GM12878 (cell line): Measurements from ENCODE around the gene ASH1L. TPM values are rescaled to one million over a fixed set of nuclear protein-coding genes. Genes with fewer than 3 reads are reported as not detected.
A peak's percentile ranks its signal among the peaks of the same experiment; 100 is the strongest.
"Not testable (repeated sequence)": the region's sequence is repeated elsewhere in the genome, so short reads cannot be mapped to it uniquely, and the experiment has no call there.

Source experiments
- ATAC-seq: fragments of 200-7000 bp; cut with Tn5 transposase; 3 replicates; pipeline ENCODE4 v1.9.1; 2020; ENCODE audit warnings: mild to moderate bottlenecking, moderate library complexity
- BruUV-seq: library from RNA; stranded (reverse); fragments of 400-500 nt; replicated peaks from 2 replicates; lab custom pipeline; 2021; lab: Mats Ljungman, UMichigan
- CTCF ChIA-PET: fragments of 300-600 bp; sonication (Branson Sonifier 250); formaldehyde crosslinking; extraction: SDS; loops from one replicate; lab custom pipeline; 2021; ENCODE audit warnings: inconsistent platforms; lab: Yijun Ruan, JAX
- POLR2A ChIA-PET: fragments of 350-600 bp; formaldehyde crosslinking; extraction: SDS; loops from one replicate; lab custom pipeline; 2021; ENCODE audit warnings: inconsistent platforms; lab: Charles Lee
- RAD21 ChIA-PET: fragments of 300-600 bp; sonication (Branson Sonifier 250); formaldehyde crosslinking; loops from one replicate; lab custom pipeline; 2023; ENCODE audit warnings: antibody characterized with exemption; ENCODE audit not compliant: unreplicated experiment; lab: Charles Lee
- SMC1A ChIA-PET: fragments of 300-600 bp; sonication (Branson Sonifier 250); formaldehyde crosslinking; loops from one replicate; lab custom pipeline; 2023; ENCODE audit not compliant: unreplicated experiment, uncharacterized antibody; lab: Charles Lee
- DNase-seq: peaks from one replicate; pipeline ENCODE4 v3.0.0-alpha.2; 2011; ENCODE audit warnings: low read depth, low spot score
- FAIRE-seq: peaks from 3 replicates; lab custom pipeline; 2011; peaks lifted over from hg19 to GRCh38; lab: Jason Lieb, UNC
- H2AFZ ChIP-seq: 2 replicates; pipeline ENCODE4 v1.6.0; 2011; ENCODE audit warnings: low read depth, low read length, control low read depth; ENCODE audit not compliant: control insufficient read depth
- H3K27ac ChIP-seq: 2 replicates; pipeline ENCODE4 v1.5.1; 2011; ENCODE audit warnings: control low read depth; ENCODE audit not compliant: control insufficient read depth, insufficient read depth
- H3K27me3 ChIP-seq, 2 experiments: replicated peaks in 1 of 2; 2 replicates each; pipeline versions ENCODE4 v1.6.0 to v1.6.1; 2011; ENCODE audit warnings: low read length in 1 of 2; ENCODE audit not compliant: control insufficient read depth in 2 of 2, insufficient read depth in 2 of 2
- H3K36me3 ChIP-seq, 2 experiments: 2 replicates each; pipeline ENCODE4 v1.5.1; 2011; ENCODE audit warnings: low read length in 1 of 2; ENCODE audit not compliant: control insufficient read depth in 2 of 2, insufficient read depth in 2 of 2
- H3K4me1 ChIP-seq: 2 replicates; pipeline ENCODE4 v1.6.1; 2011; ENCODE audit warnings: mild to moderate bottlenecking, low read length, moderate library complexity, mixed read lengths; ENCODE audit not compliant: control insufficient read depth, insufficient read depth
- H3K4me2 ChIP-seq: 2 replicates; pipeline ENCODE4 v1.6.0; 2011; ENCODE audit warnings: control low read depth; ENCODE audit not compliant: control insufficient read depth, insufficient read depth
- H3K4me3 ChIP-seq: fragments of 200-600 bp; sonication (generic); 2 replicates; pipeline ENCODE4 v1.5.1; 2016
- H3K79me2 ChIP-seq: 2 replicates; pipeline ENCODE4 v1.6.0; 2011; ENCODE audit warnings: low read length; ENCODE audit not compliant: control insufficient read depth, insufficient read depth
- H3K9ac ChIP-seq: 2 replicates; pipeline ENCODE4 v1.8.0; 2011; ENCODE audit warnings: low read length, control low read depth, mixed read lengths; ENCODE audit not compliant: control insufficient read depth, insufficient read depth
- H3K9me3 ChIP-seq: replicated peaks from 3 replicates; pipeline ENCODE4 v1.5.1; 2011; ENCODE audit warnings: mild to moderate bottlenecking, low read length; ENCODE audit not compliant: control insufficient read depth, insufficient read depth
- H4K20me1 ChIP-seq: 2 replicates; pipeline ENCODE4 v1.6.0; 2011; ENCODE audit not compliant: control insufficient read depth, insufficient read depth
- KLF5 ChIP-seq: fragments of 450-650 bp; IDR thresholded peaks from 2 replicates; pipeline ENCODE4 v1.6.1; 2014; ENCODE audit warnings: mild to moderate bottlenecking; ENCODE audit not compliant: partially characterized antibody
- MYB ChIP-seq: fragments of 150-350 bp; IDR thresholded peaks from 2 replicates; pipeline ENCODE4 v1.6.1; 2014; ENCODE audit warnings: mild to moderate bottlenecking, low read depth, low read length, borderline replicate concordance
- SPI1 ChIP-seq: IDR thresholded peaks from 2 replicates; pipeline ENCODE4 v1.6.1; 2011; ENCODE audit warnings: low read depth, mild to moderate bottlenecking, low read length, moderate library complexity, borderline replicate concordance; ENCODE audit not compliant: insufficient read depth
- WGBS: methylation state at CpG from one replicate; pipeline ENCODE4 v1.1.6; 2016; ENCODE audit warnings: low lambda C conversion rate; ENCODE audit not compliant: insufficient replicate concordance, insufficient coverage; ENCODE audit errors: missing lambda C conversion rate; 5-methylcytosine and 5-hydroxymethylcytosine counted together
- in situ Hi-C: fragments of 300-500 bp; cut with MboI; formaldehyde crosslinking; loops from 9 replicates; pipeline ENCODE4 v1.14.3; 2018; ENCODE audit warnings: mixed read lengths
- intact Hi-C: fragments of 100-400 bp; cut with micrococcal nuclease; formaldehyde crosslinking; loops from one replicate; pipeline ENCODE4 v1.14.2; 2022; ENCODE audit not compliant: unreplicated experiment
- polyA plus RNA-seq, 11 experiments: library from polyadenylated mRNA; depleted of rRNA in 4 of 11; unstranded in 6 of 11; stranded (reverse) in 5 of 11; fragments of >200 nt; fragmentation: Nextera tagmentation in 4 of 11; fragmentation: Illumina TruSeq in 1 of 11; extraction: Ambion mirVana in 4 of 11; extraction: Trizol in 1 of 11; gene quantifications; 1 replicate in 1 of 11; 2 replicates in 10 of 11; pipeline versions ENCODE4 v1.2.1 to v1.2.3, GENCODE V29; 2011 to 2016; ENCODE audit warnings: inconsistent platforms in 2 of 11, missing spikeins in 2 of 11, low read depth in 1 of 11
- total RNA-seq, 4 experiments: library from RNA; depleted of rRNA in 3 of 4; stranded (reverse); fragments of >200 nt in 3 of 4; fragmentation: Illumina TruSeq in 1 of 4; extraction: Trizol in 1 of 4; gene quantifications; 2 replicates each; pipeline versions ENCODE4 v1.2.1 to v1.2.3, GENCODE V29; 2013 to 2021

The ASH1L gene
- total and polyA plus RNA-seq, 10 of the 15 experiments (the other 5 are each of a cell fraction or from before 2014, with no cell fraction given), result 1.7 to 23.9 (median 16.6) TPM

GRCh38 chr1:155507945-155508344 is 54.7 kb downstream of the ASH1L start:
- ChIA-PET SMC1A (no interaction called here), CTCF (no interaction called here), RAD21 (interaction anchor here (0.7 kb wide), 2 partner anchors 23 to 50 kb away, joined by 3 read pairs; no protein-coding TSS in a partner anchor), POLR2A (no interaction called here)
- no peak overlapping the region; the same call in 1 of the 2 replicates for H3K4me2 ChIP-seq
- H3K27me3 ChIP-seq, result no peaks in the 10 kb centered on the region
- TF ChIP-seq MYB (no peak), KLF5 (no peak), SPI1 (no peak)
- no peaks in the 10 kb centered on the region; the same call in 1 of the 2 replicates for H4K20me1 ChIP-seq
- no peaks in the 10 kb centered on the region for H3K9me3 ChIP-seq
- no peak overlapping the region for H2AFZ ChIP-seq
- peaks cover 2 to 9% of the 10 kb centered on the region in 2 experiments; a peak in 2 of 4 replicates for H3K36me3 ChIP-seq
- peaks cover 11% of the 10 kb centered on the region; the same call in 1 of the 2 replicates for H3K4me1 ChIP-seq
- H3K79me2 ChIP-seq, result peaks cover 77% of the 10 kb centered on the region
- peak; percentile 62; the same call in 2 of the 3 replicates for ATAC-seq
- no peak overlapping the region for H3K9ac ChIP-seq
- FAIRE-seq, result peak; percentile 13
- intact Hi-C loops (no loop called here), in situ Hi-C loops (no loop called here)
- DNase-seq, result no peak
- H3K27ac ChIP-seq, result no peak overlapping the region
- no TSS peak for BruUV-seq
- 48% methylated on average over 2 of the region's 2 CpGs for WGBS
- no peak overlapping the region for H3K4me3 ChIP-seq

DNA sequence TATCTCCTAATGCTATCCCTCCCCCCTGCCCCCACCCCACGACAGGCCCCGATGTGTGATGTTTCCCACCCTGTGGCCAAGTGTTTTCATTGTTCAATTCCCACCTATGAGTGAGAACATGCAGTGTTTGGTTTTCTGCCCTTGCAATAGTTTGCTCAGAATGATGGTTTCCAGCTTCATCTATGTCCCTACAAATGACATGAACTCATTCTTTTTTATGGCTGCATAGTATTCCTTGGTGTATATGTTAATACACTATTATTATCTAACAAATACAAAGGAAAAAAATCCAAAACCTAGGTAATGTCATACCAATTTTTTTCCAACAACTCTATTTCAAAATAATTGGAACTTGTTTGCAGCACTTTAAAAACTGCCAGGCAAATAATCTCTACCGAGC is 56.6 kb downstream of the ASH1L start:
- H3K27ac ChIP-seq, H3K9me3 ChIP-seq, FAIRE-seq, in situ Hi-C loops, CTCF ChIA-PET, H2AFZ ChIP-seq, H3K27me3 ChIP-seq, H3K9ac ChIP-seq, DNase-seq, SMC1A ChIA-PET, H3K4me3 ChIP-seq, BruUV-seq, H3K36me3 ChIP-seq, RAD21 ChIA-PET, POLR2A ChIA-PET, H4K20me1 ChIP-seq, H3K4me2 ChIP-seq, ATAC-seq: not testable (repeated sequence)
- WGBS, result 100% methylated on average over 1 of the region's 3 CpGs
- H3K79me2 ChIP-seq, result peaks cover 76% of the 10 kb centered on the region
- intact Hi-C loops, result loop anchor here (2.0 kb wide), 1 partner anchor 255 kb away; no protein-coding TSS in a partner anchor
- H3K4me1 ChIP-seq, result peaks cover 12% of the 10 kb centered on the region
